ENCODE measurements around the gene GABRQ.

Gene GABRQ

GRCh38 chrX:152637649-152638442, at the start of gene GABRQ:
Gene GABRQ (plus strand): TSS chrX:152637895. CDS start chrX:152638203, 308 bp downstream.
- DNase-seq, result no peak

- DNase-seq, result no peak
These were observed 49.5 kb upstream of the GABRQ start for GRCh38 chrX:152588206-152588605.

- no peak for DNase-seq
These were observed 36.7 kb upstream of the GABRQ start for GRCh38 chrX:152600853-152601633.

- no peak for DNase-seq
These were observed 35.7 kb upstream of the GABRQ start for GRCh38 chrX:152601848-152602616.

- no peak for DNase-seq
These were observed 22.9 kb upstream of the GABRQ start for GRCh38 chrX:152614791-152615190.

- no peak for DNase-seq
These were observed 17.8 kb upstream of the GABRQ start for GRCh38 chrX:152619897-152620296.

- peak; percentile 13 for DNase-seq
These were observed 5.1 kb upstream of the GABRQ start for GRCh38 chrX:152632445-152633097.

GRCh38 chrX:152635941-152636340, 1.8 kb upstream of the GABRQ start:
- no peak for DNase-seq

- DNase-seq, result no peak
These were observed 779 bp downstream of the GABRQ start for GRCh38 chrX:152638443-152638904.

- no peak for DNase-seq
These were observed 1.7 kb downstream of the GABRQ start for GRCh38 chrX:152639426-152639825.

- DNase-seq, result no peak
These were observed 2.5 kb downstream of the GABRQ start for GRCh38 chrX:152640034-152640818.

- no peak for DNase-seq
These were observed 3.7 kb downstream of the GABRQ start for GRCh38 chrX:152641256-152641875.

- DNase-seq, result no peak
These were observed 4.3 kb downstream of the GABRQ start for GRCh38 chrX:152641996-152642395.

GRCh38 chrX:152642931-152643564, 5.4 kb downstream of the GABRQ start:
- no peak for DNase-seq

GRCh38 chrX:152646961-152647360, 9.3 kb downstream of the GABRQ start:
- DNase-seq, result no peak

- no peak for DNase-seq
These were observed 10.3 kb downstream of the GABRQ start for GRCh38 chrX:152647978-152648377.

- no peak for DNase-seq
These were observed 14.4 kb downstream of the GABRQ start for GRCh38 chrX:152652060-152652459.

- DNase-seq, result no peak
These were observed 14.8 kb downstream of the GABRQ start for GRCh38 chrX:152652467-152652866.

GRCh38 chrX:152656087-152656486, 18.4 kb downstream of the GABRQ start:
- DNase-seq, result no peak

- no peak for DNase-seq
These were observed 19.2 kb downstream of the GABRQ start for GRCh38 chrX:152656890-152657289.

- DNase-seq, result no peak
These were observed 20.6 kb downstream of the GABRQ start for GRCh38 chrX:152658302-152658701.

Data from activated gamma-delta T cell treated with Interleukin-2 at 50 U/mL for 16 hours (primary cell).